HG03196 (cell line): Measurements from ENCODE around the gene DUSP8.
"Not testable (repeated sequence)": the region's sequence is repeated elsewhere in the genome, so short reads cannot be mapped to it uniquely, and the experiment has no call there.

ENCODE experiments used
- ATAC-seq: cut with Tn5 transposase; IDR thresholded peaks from one replicate; pipeline ENCODE4 v1.9.1; 2021; ENCODE audit not compliant: unreplicated experiment

The DUSP8 gene

GRCh38 chr11:1516273-1517067 is 55.6 kb downstream of the DUSP8 start:
- ATAC-seq = no peak

- ATAC-seq = no peak
Observed at GRCh38 chr11:1515082-1516060, 56.7 kb downstream of the DUSP8 start.

- no peak for ATAC-seq
Observed at GRCh38 chr11:1514336-1515061, 57.6 kb downstream of the DUSP8 start.

- no peak for ATAC-seq
Observed at GRCh38 chr11:1513326-1514296, 58.5 kb downstream of the DUSP8 start.

GRCh38 chr11:1512531-1513258 is 59.4 kb downstream of the DUSP8 start:
- not testable (repeated sequence) for ATAC-seq

- ATAC-seq = no peak
Observed at GRCh38 chr11:1511937-1512496, 60.1 kb downstream of the DUSP8 start.

- ATAC-seq = no peak
Observed at GRCh38 chr11:1510928-1511327, 61.1 kb downstream of the DUSP8 start.

- ATAC-seq = not testable (repeated sequence)
Observed at GRCh38 chr11:1510351-1510750, 61.7 kb downstream of the DUSP8 start.

GRCh38 chr11:1509626-1510255 is 62.3 kb downstream of the DUSP8 start:
- ATAC-seq = no peak

GRCh38 chr11:1508986-1509385 is 63.1 kb downstream of the DUSP8 start:
- no peak for ATAC-seq

GRCh38 chr11:1508491-1508891 is 63.6 kb downstream of the DUSP8 start:
- ATAC-seq = no peak

GRCh38 chr11:1507381-1508140 is 64.5 kb downstream of the DUSP8 start:
- ATAC-seq = no peak

GRCh38 chr11:1506981-1507380 is 65.1 kb downstream of the DUSP8 start:
- ATAC-seq = no peak

- ATAC-seq = no peak
Observed at GRCh38 chr11:1505480-1505879, 66.6 kb downstream of the DUSP8 start.

- no peak for ATAC-seq
Observed at GRCh38 chr11:1504581-1505290, 67.3 kb downstream of the DUSP8 start.

- ATAC-seq = no peak
Observed at GRCh38 chr11:1504138-1504537, 67.9 kb downstream of the DUSP8 start.
